GM23338 (cell line): ENCODE measurements around the gene BARX2. TPM values are rescaled to one million over a fixed set of nuclear protein-coding genes. Genes with fewer than 3 reads are reported as not detected.

Experiments
- ATAC-seq: fragments of 200-7000 bp; cut with Tn5 transposase; 3 replicates; pipeline ENCODE4 v1.9.1; 2020
- DNase-seq: peaks from one replicate; pipeline ENCODE4 v3.0.0-alpha.2; 2015; ENCODE audit warnings: low spot score
- H2AFZ ChIP-seq: fragments of 200-600 bp; sonication (generic); 2 replicates; pipeline ENCODE4 v1.8.0; 2016; ENCODE audit warnings: antibody characterized with exemption, mild to moderate bottlenecking, moderate library complexity
- H3F3A ChIP-seq: fragments of 200-600 bp; sonication (generic); replicated peaks from 2 replicates; pipeline ENCODE4 v1.8.0; 2017; ENCODE audit warnings: antibody characterized with exemption, mixed run types, low read depth
- H3K27ac ChIP-seq: fragments of 200-600 bp; sonication (generic); 2 replicates; pipeline ENCODE4 v1.6.1; 2016; ENCODE audit warnings: low read depth
- H3K27me3 ChIP-seq: fragments of 200-600 bp; sonication (generic); 2 replicates; pipeline ENCODE4 v1.8.0; 2016; ENCODE audit warnings: mild to moderate bottlenecking, mixed run types, moderate library complexity; ENCODE audit not compliant: insufficient read depth
- H3K36me3 ChIP-seq: fragments of 200-600 bp; sonication (generic); 2 replicates; pipeline ENCODE4 v1.8.0; 2016; ENCODE audit warnings: mild to moderate bottlenecking; ENCODE audit not compliant: insufficient read depth
- H3K4me1 ChIP-seq: fragments of 200-600 bp; sonication (generic); 2 replicates; pipeline ENCODE4 v1.8.0; 2016; ENCODE audit warnings: mild to moderate bottlenecking, moderate library complexity; ENCODE audit not compliant: insufficient read depth
- H3K4me2 ChIP-seq: fragments of 200-600 bp; sonication (generic); 2 replicates; pipeline ENCODE4 v1.7.1; 2017; ENCODE audit warnings: mixed run types
- H3K4me3 ChIP-seq: fragments of 200-600 bp; sonication (generic); 2 replicates; pipeline ENCODE4 v1.6.1; 2016; ENCODE audit warnings: mixed run types
- H3K79me2 ChIP-seq: fragments of 200-600 bp; sonication (generic); replicated peaks from 2 replicates; pipeline ENCODE4 v1.8.0; 2017; ENCODE audit warnings: mild to moderate bottlenecking; ENCODE audit not compliant: insufficient read depth
- H3K9me2 ChIP-seq: fragments of 200-600 bp; sonication (generic); 2 replicates; pipeline ENCODE4 v1.8.0; 2017; ENCODE audit not compliant: insufficient read depth
- H4K20me1 ChIP-seq: fragments of 200-600 bp; sonication (generic); replicated peaks from 2 replicates; pipeline ENCODE4 v1.8.0; 2017; ENCODE audit warnings: mild to moderate bottlenecking; ENCODE audit not compliant: insufficient read depth
- H3K27ac Mint-ChIP-seq: 2 replicates; pipeline ENCODE4 v1.8.0; 2020; ENCODE audit warnings: inconsistent platforms, mild to moderate bottlenecking, moderate library complexity, mixed read lengths
- H3K27me3 Mint-ChIP-seq: 3 replicates; pipeline ENCODE4 v1.8.0; 2022; ENCODE audit warnings: low read depth, mild to moderate bottlenecking, moderate library complexity, mixed read lengths, inconsistent platforms; ENCODE audit not compliant: insufficient read depth, poor library complexity
- H3K36me3 Mint-ChIP-seq: 3 replicates; pipeline ENCODE4 v1.8.0; 2021; ENCODE audit warnings: low read depth, mild to moderate bottlenecking, inconsistent platforms, moderate library complexity, mixed read lengths
- H3K4me1 Mint-ChIP-seq: 3 replicates; pipeline ENCODE4 v1.8.0; 2020; ENCODE audit warnings: mild to moderate bottlenecking, inconsistent platforms, mixed read lengths
- H3K4me3 Mint-ChIP-seq: 3 replicates; pipeline ENCODE4 v1.8.0; 2021; ENCODE audit warnings: moderate library complexity, mild to moderate bottlenecking, inconsistent platforms, mixed read lengths
- H3K9me3 Mint-ChIP-seq: 3 replicates; pipeline ENCODE4 v1.8.0; 2020; ENCODE audit warnings: moderate library complexity, mild to moderate bottlenecking, inconsistent platforms, mixed read lengths
- CREB1 ChIP-seq: fragments of 250-450 bp; sonication (Bioruptor Pico); IDR thresholded peaks from 2 replicates; pipeline ENCODE4 v1.5.0; 2020; ENCODE audit warnings: low read depth, mild to moderate bottlenecking, moderate library complexity
- EZH2 ChIP-seq: fragments of 200-600 bp; sonication (generic); IDR thresholded peaks from one replicate; pipeline ENCODE4 v1.8.0; 2017; ENCODE audit warnings: antibody characterized with exemption, mild to moderate bottlenecking, low read depth; ENCODE audit not compliant: unreplicated experiment
- JUNB ChIP-seq: IDR thresholded peaks from one replicate; pipeline ENCODE4 v1.6.1; 2016; ENCODE audit warnings: antibody characterized with exemption; ENCODE audit not compliant: unreplicated experiment
- NANOG ChIP-seq: IDR thresholded peaks from 2 replicates; pipeline ENCODE4 v1.6.1; 2016; ENCODE audit warnings: antibody characterized with exemption, borderline replicate concordance
- ZNF114 ChIP-seq: fragments of 250-450 bp; sonication (Bioruptor Pico); IDR thresholded peaks from 2 replicates; pipeline ENCODE4 v1.5.0; 2020; ENCODE audit warnings: mild to moderate bottlenecking, moderate library complexity
- ZNF331 ChIP-seq: fragments of 250-450 bp; sonication (Bioruptor Pico); IDR thresholded peaks from 2 replicates; pipeline ENCODE4 v1.5.0; 2020; ENCODE audit warnings: low read depth, mild to moderate bottlenecking, moderate library complexity
- ZNF462 ChIP-seq: fragments of 250-450 bp; sonication (Bioruptor Pico); IDR thresholded peaks from 2 replicates; pipeline ENCODE4 v1.5.0; 2020; ENCODE audit warnings: mild to moderate bottlenecking, moderate library complexity
- polyA plus RNA-seq: library from polyadenylated mRNA; unstranded; fragments of >200 nt; fragmentation: Nextera tagmentation; extraction: Ambion mirVana; gene quantifications from 2 replicates; pipeline ENCODE4 v1.2.1, GENCODE V29; 2016
- total RNA-seq: library from RNA; depleted of rRNA; stranded (reverse); fragments of >200 nt; shearing (Covaris generic); gene quantifications from 2 replicates; pipeline ENCODE4 v1.2.3, GENCODE V29; 2014
- TF ChIP-seq, protein P1 (sequence below): IDR thresholded peaks from one replicate; pipeline ENCODE4 v1.6.1; 2018; ENCODE audit warnings: antibody characterized with exemption; ENCODE audit not compliant: unreplicated experiment

The BARX2 gene
- total and polyA plus RNA-seq, 2 experiments from 2014 or later: not detected

DNA sequence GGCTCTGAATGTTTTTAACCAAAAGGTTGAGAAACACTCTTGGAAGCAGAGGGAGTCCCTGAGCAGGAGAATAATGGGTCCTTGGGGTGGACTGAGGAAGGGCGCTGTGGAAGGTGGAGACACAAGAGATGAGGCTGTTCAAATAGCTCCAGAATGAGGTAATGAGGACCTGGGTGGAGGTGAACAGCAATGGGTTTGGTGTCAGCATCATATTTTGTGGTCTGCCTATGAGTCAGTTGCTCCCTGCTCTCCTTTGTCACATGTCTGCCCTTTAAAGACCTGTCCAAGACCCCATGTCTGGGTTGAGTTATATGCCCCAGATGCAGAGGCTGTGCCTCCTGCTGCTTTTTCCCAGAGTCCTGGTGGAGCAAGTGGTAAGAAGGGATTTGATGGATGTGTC is 113.6 kb downstream of the BARX2 start:
- no peak overlapping the region for H2AFZ ChIP-seq
- H3K36me3 Mint-ChIP-seq: no peaks in the 10 kb centered on the region
- no peak overlapping the region for H3K27ac ChIP-seq
- H3K9me2 ChIP-seq: no peaks in the 10 kb centered on the region
- no peaks in the 10 kb centered on the region for H3K27me3 ChIP-seq
- ATAC-seq: no peak
- H3K4me2 ChIP-seq: no peak overlapping the region
- H3K36me3 ChIP-seq: no peaks in the 10 kb centered on the region
- no peaks in the 10 kb centered on the region for H3F3A ChIP-seq
- no peaks in the 10 kb centered on the region for H3K79me2 ChIP-seq
- no peaks in the 10 kb centered on the region for H3K4me1 ChIP-seq
- TF ChIP-seq CREB1 (CRISPR knock-in tag) (no peak), JUNB (no peak), EZH2 (no peak), NANOG (no peak), ZNF462 (CRISPR knock-in tag) (no peak), ZNF331 (CRISPR knock-in tag) (no peak), ZNF114 (CRISPR knock-in tag) (no peak)
- TF ChIP-seq, protein P1, sequence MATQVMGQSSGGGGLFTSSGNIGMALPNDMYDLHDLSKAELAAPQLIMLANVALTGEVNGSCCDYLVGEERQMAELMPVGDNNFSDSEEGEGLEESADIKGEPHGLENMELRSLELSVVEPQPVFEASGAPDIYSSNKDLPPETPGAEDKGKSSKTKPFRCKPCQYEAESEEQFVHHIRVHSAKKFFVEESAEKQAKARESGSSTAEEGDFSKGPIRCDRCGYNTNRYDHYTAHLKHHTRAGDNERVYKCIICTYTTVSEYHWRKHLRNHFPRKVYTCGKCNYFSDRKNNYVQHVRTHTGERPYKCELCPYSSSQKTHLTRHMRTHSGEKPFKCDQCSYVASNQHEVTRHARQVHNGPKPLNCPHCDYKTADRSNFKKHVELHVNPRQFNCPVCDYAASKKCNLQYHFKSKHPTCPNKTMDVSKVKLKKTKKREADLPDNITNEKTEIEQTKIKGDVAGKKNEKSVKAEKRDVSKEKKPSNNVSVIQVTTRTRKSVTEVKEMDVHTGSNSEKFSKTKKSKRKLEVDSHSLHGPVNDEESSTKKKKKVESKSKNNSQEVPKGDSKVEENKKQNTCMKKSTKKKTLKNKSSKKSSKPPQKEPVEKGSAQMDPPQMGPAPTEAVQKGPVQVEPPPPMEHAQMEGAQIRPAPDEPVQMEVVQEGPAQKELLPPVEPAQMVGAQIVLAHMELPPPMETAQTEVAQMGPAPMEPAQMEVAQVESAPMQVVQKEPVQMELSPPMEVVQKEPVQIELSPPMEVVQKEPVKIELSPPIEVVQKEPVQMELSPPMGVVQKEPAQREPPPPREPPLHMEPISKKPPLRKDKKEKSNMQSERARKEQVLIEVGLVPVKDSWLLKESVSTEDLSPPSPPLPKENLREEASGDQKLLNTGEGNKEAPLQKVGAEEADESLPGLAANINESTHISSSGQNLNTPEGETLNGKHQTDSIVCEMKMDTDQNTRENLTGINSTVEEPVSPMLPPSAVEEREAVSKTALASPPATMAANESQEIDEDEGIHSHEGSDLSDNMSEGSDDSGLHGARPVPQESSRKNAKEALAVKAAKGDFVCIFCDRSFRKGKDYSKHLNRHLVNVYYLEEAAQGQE: no peak
- no peak overlapping the region for H3K4me3 Mint-ChIP-seq
- H3K4me3 ChIP-seq: no peak overlapping the region
- no peak for DNase-seq
- H3K27ac Mint-ChIP-seq: no peak overlapping the region
- no peaks in the 10 kb centered on the region for H4K20me1 ChIP-seq
- no peaks in the 10 kb centered on the region for H3K27me3 Mint-ChIP-seq
- no peaks in the 10 kb centered on the region for H3K4me1 Mint-ChIP-seq
- no peaks in the 10 kb centered on the region; the same call in 1 of the 3 replicates for H3K9me3 Mint-ChIP-seq
